ENCODE results near the gene MTUS2. TPM values are rescaled to one million over a fixed set of nuclear protein-coding genes. Genes with fewer than 3 reads are reported as not detected.

MTUS2 gene
- total and polyA plus RNA-seq, 2 experiments from 2014 or later = 0.27 to 0.38 TPM

DNA sequence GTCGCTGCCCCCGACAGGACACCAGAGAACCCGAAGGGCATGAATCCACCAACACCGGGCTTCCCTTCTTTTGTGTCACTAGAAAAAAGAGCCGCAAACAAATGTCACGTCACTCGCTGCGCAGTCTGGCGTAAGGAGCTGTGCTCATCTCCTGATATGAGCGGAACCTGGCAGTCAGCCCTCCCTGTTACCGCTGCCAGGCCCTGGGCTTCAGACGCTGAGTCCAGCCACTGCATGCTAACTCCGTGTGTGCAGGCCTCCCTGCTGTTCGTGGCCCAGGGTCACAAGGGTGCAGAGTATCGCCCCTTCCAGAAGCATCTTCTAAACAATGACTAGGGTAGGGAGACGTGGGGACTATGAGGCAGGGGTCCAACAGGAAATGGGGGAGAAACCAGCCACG, 704.0 kb downstream of the MTUS2 start (continued):
- TF ChIP-seq, protein P1, sequence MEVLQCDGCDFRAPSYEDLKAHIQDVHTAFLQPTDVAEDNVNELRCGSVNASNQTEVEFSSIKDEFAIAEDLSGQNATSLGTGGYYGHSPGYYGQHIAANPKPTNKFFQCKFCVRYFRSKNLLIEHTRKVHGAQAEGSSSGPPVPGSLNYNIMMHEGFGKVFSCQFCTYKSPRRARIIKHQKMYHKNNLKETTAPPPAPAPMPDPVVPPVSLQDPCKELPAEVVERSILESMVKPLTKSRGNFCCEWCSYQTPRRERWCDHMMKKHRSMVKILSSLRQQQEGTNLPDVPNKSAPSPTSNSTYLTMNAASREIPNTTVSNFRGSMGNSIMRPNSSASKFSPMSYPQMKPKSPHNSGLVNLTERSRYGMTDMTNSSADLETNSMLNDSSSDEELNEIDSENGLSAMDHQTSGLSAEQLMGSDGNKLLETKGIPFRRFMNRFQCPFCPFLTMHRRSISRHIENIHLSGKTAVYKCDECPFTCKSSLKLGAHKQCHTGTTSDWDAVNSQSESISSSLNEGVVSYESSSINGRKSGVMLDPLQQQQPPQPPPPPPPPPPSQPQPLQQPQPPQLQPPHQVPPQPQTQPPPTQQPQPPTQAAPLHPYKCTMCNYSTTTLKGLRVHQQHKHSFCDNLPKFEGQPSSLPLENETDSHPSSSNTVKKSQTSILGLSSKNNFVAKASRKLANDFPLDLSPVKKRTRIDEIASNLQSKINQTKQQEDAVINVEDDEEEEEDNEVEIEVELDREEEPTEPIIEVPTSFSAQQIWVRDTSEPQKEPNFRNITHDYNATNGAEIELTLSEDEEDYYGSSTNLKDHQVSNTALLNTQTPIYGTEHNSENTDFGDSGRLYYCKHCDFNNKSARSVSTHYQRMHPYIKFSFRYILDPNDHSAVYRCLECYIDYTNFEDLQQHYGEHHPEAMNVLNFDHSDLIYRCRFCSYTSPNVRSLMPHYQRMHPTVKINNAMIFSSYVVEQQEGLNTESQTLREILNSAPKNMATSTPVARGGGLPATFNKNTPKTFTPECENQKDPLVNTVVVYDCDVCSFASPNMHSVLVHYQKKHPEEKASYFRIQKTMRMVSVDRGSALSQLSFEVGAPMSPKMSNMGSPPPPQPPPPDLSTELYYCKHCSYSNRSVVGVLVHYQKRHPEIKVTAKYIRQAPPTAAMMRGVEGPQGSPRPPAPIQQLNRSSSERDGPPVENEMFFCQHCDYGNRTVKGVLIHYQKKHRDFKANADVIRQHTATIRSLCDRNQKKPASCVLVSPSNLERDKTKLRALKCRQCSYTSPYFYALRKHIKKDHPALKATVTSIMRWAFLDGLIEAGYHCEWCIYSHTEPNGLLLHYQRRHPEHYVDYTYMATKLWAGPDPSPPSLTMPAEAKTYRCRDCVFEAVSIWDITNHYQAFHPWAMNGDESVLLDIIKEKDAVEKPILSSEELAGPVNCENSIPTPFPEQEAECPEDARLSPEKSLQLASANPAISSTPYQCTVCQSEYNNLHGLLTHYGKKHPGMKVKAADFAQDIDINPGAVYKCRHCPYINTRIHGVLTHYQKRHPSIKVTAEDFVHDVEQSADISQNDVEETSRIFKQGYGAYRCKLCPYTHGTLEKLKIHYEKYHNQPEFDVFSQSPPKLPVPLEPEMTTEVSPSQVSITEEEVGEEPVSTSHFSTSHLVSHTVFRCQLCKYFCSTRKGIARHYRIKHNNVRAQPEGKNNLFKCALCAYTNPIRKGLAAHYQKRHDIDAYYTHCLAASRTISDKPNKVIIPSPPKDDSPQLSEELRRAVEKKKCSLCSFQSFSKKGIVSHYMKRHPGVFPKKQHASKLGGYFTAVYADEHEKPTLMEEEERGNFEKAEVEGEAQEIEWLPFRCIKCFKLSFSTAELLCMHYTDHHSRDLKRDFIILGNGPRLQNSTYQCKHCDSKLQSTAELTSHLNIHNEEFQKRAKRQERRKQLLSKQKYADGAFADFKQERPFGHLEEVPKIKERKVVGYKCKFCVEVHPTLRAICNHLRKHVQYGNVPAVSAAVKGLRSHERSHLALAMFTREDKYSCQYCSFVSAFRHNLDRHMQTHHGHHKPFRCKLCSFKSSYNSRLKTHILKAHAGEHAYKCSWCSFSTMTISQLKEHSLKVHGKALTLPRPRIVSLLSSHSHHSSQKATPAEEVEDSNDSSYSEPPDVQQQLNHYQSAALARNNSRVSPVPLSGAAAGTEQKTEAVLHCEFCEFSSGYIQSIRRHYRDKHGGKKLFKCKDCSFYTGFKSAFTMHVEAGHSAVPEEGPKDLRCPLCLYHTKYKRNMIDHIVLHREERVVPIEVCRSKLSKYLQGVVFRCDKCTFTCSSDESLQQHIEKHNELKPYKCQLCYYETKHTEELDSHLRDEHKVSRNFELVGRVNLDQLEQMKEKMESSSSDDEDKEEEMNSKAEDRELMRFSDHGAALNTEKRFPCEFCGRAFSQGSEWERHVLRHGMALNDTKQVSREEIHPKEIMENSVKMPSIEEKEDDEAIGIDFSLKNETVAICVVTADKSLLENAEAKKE (CRISPR knock-in tag; IDR thresholded peaks at IDR 0.05) = no peak
- TF ChIP-seq, protein P2, sequence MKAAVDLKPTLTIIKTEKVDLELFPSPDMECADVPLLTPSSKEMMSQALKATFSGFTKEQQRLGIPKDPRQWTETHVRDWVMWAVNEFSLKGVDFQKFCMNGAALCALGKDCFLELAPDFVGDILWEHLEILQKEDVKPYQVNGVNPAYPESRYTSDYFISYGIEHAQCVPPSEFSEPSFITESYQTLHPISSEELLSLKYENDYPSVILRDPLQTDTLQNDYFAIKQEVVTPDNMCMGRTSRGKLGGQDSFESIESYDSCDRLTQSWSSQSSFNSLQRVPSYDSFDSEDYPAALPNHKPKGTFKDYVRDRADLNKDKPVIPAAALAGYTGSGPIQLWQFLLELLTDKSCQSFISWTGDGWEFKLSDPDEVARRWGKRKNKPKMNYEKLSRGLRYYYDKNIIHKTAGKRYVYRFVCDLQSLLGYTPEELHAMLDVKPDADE (IDR thresholded peaks at IDR 0.05) = no peak

DNA sequence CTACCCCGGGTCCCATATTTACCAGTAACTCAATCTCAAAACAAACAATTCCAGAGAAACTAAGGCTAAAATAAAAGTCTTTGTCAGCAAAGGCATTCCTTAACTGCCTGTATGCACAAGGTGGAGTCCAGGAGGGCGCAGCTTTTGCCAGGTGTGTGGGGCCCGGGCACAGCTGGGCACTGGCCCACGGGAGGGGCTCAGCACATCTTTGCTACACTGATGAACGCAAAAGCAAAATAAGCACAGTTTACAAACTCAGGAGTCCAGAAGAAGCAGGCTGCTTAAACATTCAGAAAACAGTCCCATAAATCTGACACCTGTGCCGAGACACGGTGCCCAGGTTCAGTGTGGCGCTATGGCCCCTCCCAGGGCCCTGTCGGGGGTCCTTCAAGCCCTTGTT, 704.5 kb downstream of the MTUS2 start:
- Histone ChIP-seq H2AFZ (no peak overlapping the region), H3K36me3 (ENCODE audit: insufficient read depth) (peaks cover 35% of the 10 kb centered on the region), H3F3A (replicated peaks; ENCODE audit: low read depth) (no peaks in the 10 kb centered on the region), H3K4me1 (ENCODE audit: insufficient read depth) (no peaks in the 10 kb centered on the region), H3K9me2 (ENCODE audit: insufficient read depth) (no peaks in the 10 kb centered on the region), H3K27me3 (ENCODE audit: insufficient read depth) (no peaks in the 10 kb centered on the region), H4K20me1 (replicated peaks; ENCODE audit: insufficient read depth) (peaks cover 14% of the 10 kb centered on the region), H3K27ac (ENCODE audit: low read depth) (no peak overlapping the region), H3K4me3 (no peak overlapping the region), H3K79me2 (replicated peaks; ENCODE audit: insufficient read depth) (peaks cover 20% of the 10 kb centered on the region), H3K4me2 (no peak overlapping the region)
- Mint-ChIP-seq H3K4me1 (0 out of 3 replicates have a peak, but pooled peaks cover 6% of the 10 kb centered on the region), H3K4me3 (no peak overlapping the region), H3K27ac (peak overlapping the region; percentile 56; the same call in 1 of the 2 replicates), H3K36me3 (ENCODE audit: low read depth) (peaks cover 89% of the 10 kb centered on the region), H3K27me3 (ENCODE audit: insufficient read depth, low read depth, poor library complexity) (peaks cover 9% of the 10 kb centered on the region), H3K9me3 (no peaks in the 10 kb centered on the region)
- no peak for DNase-seq (ENCODE audit: low spot score)
- TF ChIP-seq, protein P2 (IDR thresholded peaks at IDR 0.05) = no peak
- TF ChIP-seq EZH2phosphoT487 (IDR thresholded peaks at IDR 0.05; ENCODE audit: unreplicated experiment) (no peak), STAT1 (IDR thresholded peaks at IDR 0.05; ENCODE audit: unreplicated experiment) (no peak), EZH2 (IDR thresholded peaks at IDR 0.05; ENCODE audit: low read depth, unreplicated experiment) (no peak)
- no peak for ATAC-seq
